IMR-90 (cell line): ENCODE results near the gene ANP32A. TPM values are rescaled to one million over a fixed set of nuclear protein-coding genes. Genes with fewer than 3 reads are reported as not detected.

Experiments
- ATAC-seq: fragments of 200-7000 bp; cut with Tn5 transposase; 2 replicates; pipeline ENCODE4 v1.9.1; 2020; ENCODE audit warnings: low read depth, mild to moderate bottlenecking, moderate library complexity
- BruUV-seq: library from RNA; stranded (reverse); fragments of 400-500 nt; replicated peaks from 2 replicates; lab custom pipeline; 2021; lab: Mats Ljungman, UMichigan
- CTCF ChIA-PET: fragments of 300-600 bp; formaldehyde crosslinking; extraction: SDS; loops from one replicate; lab custom pipeline; 2021; ENCODE audit warnings: antibody characterized with exemption; lab: Yijun Ruan, JAX
- POLR2A ChIA-PET: fragments of 300-600 bp; sonication (Branson Sonifier 250); formaldehyde crosslinking; loops from one replicate; lab custom pipeline; 2022; ENCODE audit warnings: antibody characterized with exemption; ENCODE audit not compliant: unreplicated experiment; lab: Charles Lee
- DNase-seq: peaks from one replicate; pipeline ENCODE4 v3.0.0; 2013
- H2AFZ ChIP-seq: replicated peaks from 2 replicates; pipeline ENCODE3; 2013; ENCODE audit warnings: low read length, mild to moderate bottlenecking; ENCODE audit not compliant: poor library complexity
- H2AK5ac ChIP-seq: 2 replicates; pipeline ENCODE4 v1.6.1; 2013; ENCODE audit warnings: low read depth, low read length, inconsistent platforms
- H2AK9ac ChIP-seq: replicated peaks from 2 replicates; pipeline ENCODE3; 2013; ENCODE audit warnings: mild to moderate bottlenecking, low read depth, low read length, moderate library complexity; ENCODE audit not compliant: poor library complexity
- H2BK120ac ChIP-seq: 2 replicates; pipeline ENCODE4 v1.6.1; 2013; ENCODE audit warnings: low read depth, low read length, inconsistent platforms
- H2BK15ac ChIP-seq: 3 replicates; pipeline ENCODE4 v1.6.1; 2013; ENCODE audit warnings: low read depth, low read length, inconsistent platforms
- H2BK20ac ChIP-seq: 2 replicates; pipeline ENCODE4 v1.6.1; 2013; ENCODE audit warnings: low read depth, mild to moderate bottlenecking, inconsistent platforms, low read length, moderate library complexity
- H2BK5ac ChIP-seq: 2 replicates; pipeline ENCODE4 v1.6.1; 2013; ENCODE audit warnings: mild to moderate bottlenecking, low read depth, low read length, inconsistent platforms; ENCODE audit not compliant: poor library complexity, severe bottlenecking
- H3K14ac ChIP-seq: replicated peaks from 2 replicates; pipeline ENCODE4 v1.6.1; 2013; ENCODE audit warnings: low read depth, low read length, inconsistent platforms
- H3K18ac ChIP-seq: 2 replicates; pipeline ENCODE4 v1.6.1; 2013; ENCODE audit warnings: low read depth, low read length, control low read depth
- H3K23ac ChIP-seq: 2 replicates; pipeline ENCODE4 v1.6.1; 2013; ENCODE audit warnings: low read depth, low read length, inconsistent platforms
- H3K27ac ChIP-seq: 2 replicates; pipeline ENCODE4 v1.5.1; 2013; ENCODE audit warnings: mild to moderate bottlenecking, control low read depth, low read length; ENCODE audit not compliant: insufficient read depth
- H3K27me3 ChIP-seq: 2 replicates; pipeline ENCODE4 v1.6.1; 2013; ENCODE audit warnings: low read length; ENCODE audit not compliant: control insufficient read depth, insufficient read depth
- H3K36me3 ChIP-seq: 2 replicates; pipeline ENCODE4 v1.6.1; 2013; ENCODE audit warnings: low read length, mixed read lengths; ENCODE audit not compliant: control insufficient read depth, insufficient read depth
- H3K4ac ChIP-seq: 2 replicates; pipeline ENCODE4 v1.6.1; 2013; ENCODE audit warnings: low read depth, low read length, inconsistent platforms
- H3K4me1 ChIP-seq: 2 replicates; pipeline ENCODE4 v1.6.1; 2013; ENCODE audit warnings: low read length, mixed read lengths; ENCODE audit not compliant: control insufficient read depth, insufficient read depth
- H3K4me2 ChIP-seq: 2 replicates; pipeline ENCODE4 v1.6.1; 2013; ENCODE audit warnings: low read depth, mild to moderate bottlenecking, control low read depth, low read length, moderate library complexity
- H3K4me3 ChIP-seq: 2 replicates; pipeline ENCODE4 v1.5.1; 2013; ENCODE audit warnings: low read depth, mild to moderate bottlenecking, control low read depth, low read length, moderate library complexity; ENCODE audit not compliant: insufficient read depth
- H3K56ac ChIP-seq: 2 replicates; pipeline ENCODE4 v1.6.1; 2013; ENCODE audit warnings: low read length, inconsistent platforms; ENCODE audit not compliant: insufficient read depth; ENCODE audit errors: extremely low read depth
- H3K79me1 ChIP-seq, 2 experiments: 2 replicates each; pipeline ENCODE4 v1.6.1; 2013; ENCODE audit warnings: low read length in 2 of 2, inconsistent platforms in 1 of 2, low read depth in 1 of 2
- H3K9ac ChIP-seq: 2 replicates; pipeline ENCODE4 v1.6.1; 2013; ENCODE audit warnings: low read depth, low read length, control low read depth
- H3K9me1 ChIP-seq: 2 replicates; pipeline ENCODE4 v1.6.1; 2013; ENCODE audit warnings: low read length, inconsistent platforms; ENCODE audit not compliant: insufficient read depth
- H3K9me3 ChIP-seq: 2 replicates; pipeline ENCODE4 v1.6.1; 2013; ENCODE audit warnings: low read length; ENCODE audit not compliant: control insufficient read depth, insufficient read depth
- H4K20me1 ChIP-seq: 2 replicates; pipeline ENCODE4 v1.6.1; 2013; ENCODE audit warnings: low read length, inconsistent platforms; ENCODE audit not compliant: insufficient read depth
- H4K5ac ChIP-seq: 2 replicates; pipeline ENCODE4 v1.6.1; 2013; ENCODE audit warnings: mild to moderate bottlenecking, low read depth, low read length, control low read depth
- H4K8ac ChIP-seq, 2 experiments: 2 replicates each; pipeline ENCODE4 v1.6.1; 2013; ENCODE audit warnings: low read depth in 2 of 2, low read length in 2 of 2, control low read depth in 1 of 2, inconsistent platforms in 1 of 2
- H4K91ac ChIP-seq: 2 replicates; pipeline ENCODE4 v1.6.1; 2013; ENCODE audit warnings: low read depth, low read length, inconsistent platforms; ENCODE audit not compliant: insufficient read depth
- CHD1 ChIP-seq: IDR thresholded peaks from 2 replicates; pipeline ENCODE4 v1.6.1; 2012; ENCODE audit warnings: low read depth, low read length, improper control_type of control experiment
- CTCF ChIP-seq: conservative IDR thresholded peaks from 2 replicates; pipeline ENCODE4 v1.5.1; 2012; ENCODE audit warnings: mild to moderate bottlenecking, low read depth, low read length, improper control_type of control experiment
- NFE2L2 ChIP-seq: fragments of 150-350 bp; IDR thresholded peaks from 2 replicates; pipeline ENCODE4 v1.6.1; 2016; ENCODE audit warnings: low read depth, mild to moderate bottlenecking, low read length
- POLR2A ChIP-seq: IDR thresholded peaks from 2 replicates; pipeline ENCODE4 v1.6.1; 2012; ENCODE audit warnings: mild to moderate bottlenecking, low read depth, low read length
- USF2 ChIP-seq: fragments of 150-350 bp; IDR thresholded peaks from 2 replicates; pipeline ENCODE4 v1.6.1; 2017; ENCODE audit warnings: mild to moderate bottlenecking, antibody characterized with exemption, low read length, low read depth
- WGBS, 2 experiments: methylation state at CpG; one replicate each; pipeline versions ENCODE4 v1.1.5 to v1.1.7; 2013; ENCODE audit warnings: missing lambda C conversion rate in 2 of 2; ENCODE audit not compliant: insufficient read length in 1 of 2; ENCODE audit errors: extremely low coverage in 2 of 2; 5-methylcytosine and 5-hydroxymethylcytosine counted together
- dilution Hi-C: fragments of 300-500 bp; cut with HindIII; formaldehyde crosslinking; loops from one replicate; pipeline ENCODE4 v1.14.3; 2018; ENCODE audit warnings: low sequenced_read_pairs; ENCODE audit not compliant: unreplicated experiment
- in situ Hi-C: fragments of 300-500 bp; cut with MboI; formaldehyde crosslinking; loops from 3 replicates; pipeline ENCODE4 v1.14.3; 2019; ENCODE audit warnings: low sequenced_read_pairs, inconsistent platforms, mixed read lengths
- intact Hi-C: fragments of 100-400 bp; cut with micrococcal nuclease; formaldehyde crosslinking; loops from 2 replicates; pipeline ENCODE4 v1.10.0; 2022
- polyA plus RNA-seq, 3 experiments: library from polyadenylated mRNA; depleted of rRNA; stranded (reverse); fragments of >200 nt; gene quantifications; 2 replicates each; pipeline ENCODE4 v1.2.3, GENCODE V29; 2012; ENCODE audit warnings: low replicate concordance in 1 of 3
- total RNA-seq: library from RNA; depleted of rRNA; stranded (reverse); fragments of >200 nt; gene quantifications from 2 replicates; pipeline ENCODE4 v1.2.3, GENCODE V29; 2012

ANP32A gene
- total and polyA plus RNA-seq, 2 of the 4 experiments (the other 2 are of a cell fraction): 62.4 to 72.8 TPM

GRCh38 chr15:68844856-68845550 is 24.3 kb upstream of the ANP32A start:
- H3K9me1 ChIP-seq: 0 out of 2 replicates have a peak, but pooled peaks cover 3% of the 10 kb centered on the region
- no peak overlapping the region for H4K5ac ChIP-seq
- H3K4me2 ChIP-seq: no peak overlapping the region
- H3K4ac ChIP-seq: no peak overlapping the region
- no peak overlapping the region for H2BK5ac ChIP-seq
- no peaks in the 10 kb centered on the region for H3K36me3 ChIP-seq
- dilution Hi-C loops (no loop called here), intact Hi-C loops (no loop called here), in situ Hi-C loops (no loop called here)
- H3K18ac ChIP-seq: no peak overlapping the region
- no peak overlapping the region for H2BK15ac ChIP-seq
- DNase-seq: no peak
- no peaks in the 10 kb centered on the region for H3K9me3 ChIP-seq
- no peak overlapping the region for H2BK20ac ChIP-seq
- 40% methylated on average over 1 of the region's 5 CpGs; no CpG with 5 or more reads in 1 of the 2 experiments for WGBS, 2 experiments
- no peak overlapping the region for H3K4me3 ChIP-seq
- no peaks in the 10 kb centered on the region for H3K79me1 ChIP-seq
- CTCF ChIA-PET: no interaction called here
- no peak overlapping the region for H3K27ac ChIP-seq
- no peak for TF ChIP-seq USF2
- TF ChIP-seq NFE2L2: no peak
- TF ChIP-seq POLR2A: no peak
- TF ChIP-seq CHD1: no peak
- no peak for TF ChIP-seq CTCF
- H2AK9ac ChIP-seq: no peak overlapping the region
- no peak overlapping the region for H3K14ac ChIP-seq
- H3K23ac ChIP-seq: no peak overlapping the region
- no peak for ATAC-seq
- H4K8ac ChIP-seq: no peak overlapping the region
- H3K4me1 ChIP-seq: no peaks in the 10 kb centered on the region
- H3K9ac ChIP-seq: no peak overlapping the region
- H3K56ac ChIP-seq: no peak overlapping the region
- no peak overlapping the region for H2BK120ac ChIP-seq
- no peak overlapping the region for H2AFZ ChIP-seq
- POLR2A ChIA-PET: no interaction called here
- H2AK5ac ChIP-seq: no peak overlapping the region
- peaks cover 50% of the 10 kb centered on the region for H3K27me3 ChIP-seq
- BruUV-seq: no TSS peak
- no peaks in the 10 kb centered on the region for H4K20me1 ChIP-seq
- H4K91ac ChIP-seq: no peak overlapping the region
